GM12878 (cell line): ENCODE data around the gene DTNBP1. TPM values are rescaled to one million over a fixed set of nuclear protein-coding genes. Genes with fewer than 3 reads are reported as not detected.

Experiments used
- ATAC-seq: fragments of 200-7000 bp; cut with Tn5 transposase; 3 replicates; pipeline ENCODE4 v1.9.1; 2020; ENCODE audit warnings: mild to moderate bottlenecking, moderate library complexity
- BruUV-seq: library from RNA; stranded (reverse); fragments of 400-500 nt; replicated peaks from 2 replicates; lab custom pipeline; 2021; lab: Mats Ljungman, UMichigan
- CTCF ChIA-PET: fragments of 300-600 bp; sonication (Branson Sonifier 250); formaldehyde crosslinking; extraction: SDS; loops from one replicate; lab custom pipeline; 2021; ENCODE audit warnings: inconsistent platforms; lab: Yijun Ruan, JAX
- POLR2A ChIA-PET: fragments of 350-600 bp; formaldehyde crosslinking; extraction: SDS; loops from one replicate; lab custom pipeline; 2021; ENCODE audit warnings: inconsistent platforms; lab: Charles Lee
- RAD21 ChIA-PET: fragments of 300-600 bp; sonication (Branson Sonifier 250); formaldehyde crosslinking; loops from one replicate; lab custom pipeline; 2023; ENCODE audit warnings: antibody characterized with exemption; ENCODE audit not compliant: unreplicated experiment; lab: Charles Lee
- SMC1A ChIA-PET: fragments of 300-600 bp; sonication (Branson Sonifier 250); formaldehyde crosslinking; loops from one replicate; lab custom pipeline; 2023; ENCODE audit not compliant: unreplicated experiment, uncharacterized antibody; lab: Charles Lee
- DNase-seq: peaks from one replicate; pipeline ENCODE4 v3.0.0-alpha.2; 2011; ENCODE audit warnings: low read depth, low spot score
- FAIRE-seq: peaks from 3 replicates; lab custom pipeline; 2011; peaks lifted over from hg19 to GRCh38; lab: Jason Lieb, UNC
- H2AFZ ChIP-seq: 2 replicates; pipeline ENCODE4 v1.6.0; 2011; ENCODE audit warnings: low read depth, low read length, control low read depth; ENCODE audit not compliant: control insufficient read depth
- H3K27ac ChIP-seq: 2 replicates; pipeline ENCODE4 v1.5.1; 2011; ENCODE audit warnings: control low read depth; ENCODE audit not compliant: control insufficient read depth, insufficient read depth
- H3K27me3 ChIP-seq, 2 experiments: replicated peaks in 1 of 2; 2 replicates each; pipeline versions ENCODE4 v1.6.0 to v1.6.1; 2011; ENCODE audit warnings: low read length in 1 of 2; ENCODE audit not compliant: control insufficient read depth in 2 of 2, insufficient read depth in 2 of 2
- H3K36me3 ChIP-seq, 2 experiments: 2 replicates each; pipeline ENCODE4 v1.5.1; 2011; ENCODE audit warnings: low read length in 1 of 2; ENCODE audit not compliant: control insufficient read depth in 2 of 2, insufficient read depth in 2 of 2
- H3K4me1 ChIP-seq: 2 replicates; pipeline ENCODE4 v1.6.1; 2011; ENCODE audit warnings: mild to moderate bottlenecking, low read length, moderate library complexity, mixed read lengths; ENCODE audit not compliant: control insufficient read depth, insufficient read depth
- H3K4me2 ChIP-seq: 2 replicates; pipeline ENCODE4 v1.6.0; 2011; ENCODE audit warnings: control low read depth; ENCODE audit not compliant: control insufficient read depth, insufficient read depth
- H3K4me3 ChIP-seq: fragments of 200-600 bp; sonication (generic); 2 replicates; pipeline ENCODE4 v1.5.1; 2016
- H3K79me2 ChIP-seq: 2 replicates; pipeline ENCODE4 v1.6.0; 2011; ENCODE audit warnings: low read length; ENCODE audit not compliant: control insufficient read depth, insufficient read depth
- H3K9ac ChIP-seq: 2 replicates; pipeline ENCODE4 v1.8.0; 2011; ENCODE audit warnings: low read length, control low read depth, mixed read lengths; ENCODE audit not compliant: control insufficient read depth, insufficient read depth
- H3K9me3 ChIP-seq: replicated peaks from 3 replicates; pipeline ENCODE4 v1.5.1; 2011; ENCODE audit warnings: mild to moderate bottlenecking, low read length; ENCODE audit not compliant: control insufficient read depth, insufficient read depth
- H4K20me1 ChIP-seq: 2 replicates; pipeline ENCODE4 v1.6.0; 2011; ENCODE audit not compliant: control insufficient read depth, insufficient read depth
- ATF7 ChIP-seq: fragments of 450-650 bp; IDR thresholded peaks from 2 replicates; pipeline ENCODE4 v1.6.1; 2016; ENCODE audit warnings: low read depth, mild to moderate bottlenecking
- CTCF ChIP-seq, 3 experiments: IDR thresholded peaks in 2 of 3; conservative IDR thresholded peaks in 1 of 3; 2 replicates each; pipeline ENCODE4 v1.5.1; 2011; ENCODE audit warnings: low read depth in 3 of 3, low read length in 3 of 3, mild to moderate bottlenecking in 3 of 3, control low read depth in 2 of 3, moderate library complexity in 2 of 3, inconsistent platforms in 1 of 3, mixed read lengths in 1 of 3; ENCODE audit not compliant: control insufficient read depth in 2 of 3, insufficient read depth in 1 of 3; ENCODE audit errors: extremely low read depth in 1 of 3
- JUND ChIP-seq: IDR thresholded peaks from 2 replicates; pipeline ENCODE4 v1.6.1; 2012; ENCODE audit warnings: low read depth, mild to moderate bottlenecking, low read length, improper control_type of control experiment, moderate library complexity
- KDM1A ChIP-seq: fragments of 200-600 bp; sonication (generic); IDR thresholded peaks from 2 replicates; pipeline ENCODE4 v1.6.1; 2016; ENCODE audit warnings: borderline replicate concordance
- POLR2AphosphoS5 ChIP-seq: IDR thresholded peaks from 2 replicates; pipeline ENCODE4 v1.6.1; 2011; ENCODE audit warnings: mild to moderate bottlenecking, low read length, inconsistent platforms
- RELB ChIP-seq: fragments of 450-650 bp; IDR thresholded peaks from 2 replicates; pipeline ENCODE4 v1.6.1; 2017; ENCODE audit warnings: low read depth, mild to moderate bottlenecking, moderate library complexity
- SMC3 ChIP-seq: IDR thresholded peaks from 2 replicates; pipeline ENCODE4 v1.6.1; 2011; ENCODE audit warnings: low read length, improper control_type of control experiment, borderline replicate concordance
- ZBTB33 ChIP-seq: fragments of 450-650 bp; IDR thresholded peaks from 2 replicates; pipeline ENCODE4 v1.6.1; 2017; ENCODE audit warnings: mild to moderate bottlenecking
- WGBS: methylation state at CpG from one replicate; pipeline ENCODE4 v1.1.6; 2016; ENCODE audit warnings: low lambda C conversion rate; ENCODE audit not compliant: insufficient replicate concordance, insufficient coverage; ENCODE audit errors: missing lambda C conversion rate; 5-methylcytosine and 5-hydroxymethylcytosine counted together
- in situ Hi-C: fragments of 300-500 bp; cut with MboI; formaldehyde crosslinking; loops from 9 replicates; pipeline ENCODE4 v1.14.3; 2018; ENCODE audit warnings: mixed read lengths
- intact Hi-C: fragments of 100-400 bp; cut with micrococcal nuclease; formaldehyde crosslinking; loops from one replicate; pipeline ENCODE4 v1.14.2; 2022; ENCODE audit not compliant: unreplicated experiment
- polyA plus RNA-seq, 11 experiments: library from polyadenylated mRNA; depleted of rRNA in 4 of 11; unstranded in 6 of 11; stranded (reverse) in 5 of 11; fragments of >200 nt; fragmentation: Nextera tagmentation in 4 of 11; fragmentation: Illumina TruSeq in 1 of 11; extraction: Ambion mirVana in 4 of 11; extraction: Trizol in 1 of 11; gene quantifications; 1 replicate in 1 of 11; 2 replicates in 10 of 11; pipeline versions ENCODE4 v1.2.1 to v1.2.3, GENCODE V29; 2011 to 2016; ENCODE audit warnings: inconsistent platforms in 2 of 11, missing spikeins in 2 of 11, low read depth in 1 of 11
- total RNA-seq, 4 experiments: library from RNA; depleted of rRNA in 3 of 4; stranded (reverse); fragments of >200 nt in 3 of 4; fragmentation: Illumina TruSeq in 1 of 4; extraction: Trizol in 1 of 4; gene quantifications; 2 replicates each; pipeline versions ENCODE4 v1.2.1 to v1.2.3, GENCODE V29; 2013 to 2021

DTNBP1 gene
- total and polyA plus RNA-seq, 10 of the 15 experiments (the other 5 are each of a cell fraction or from before 2014, with no cell fraction given): 7.1 to 40.3 (median 20.1) TPM

- no TSS peak for BruUV-seq
- no peak overlapping the region for H3K4me2 ChIP-seq
- H4K20me1 ChIP-seq: no peaks in the 10 kb centered on the region
- DNase-seq: no peak
- SMC1A ChIA-PET: no interaction called here
- WGBS: 97% methylated on average over 15 of the region's 15 CpGs
- H2AFZ ChIP-seq: no peak overlapping the region
- H3K27ac ChIP-seq: no peak overlapping the region
- no peak for FAIRE-seq
- in situ Hi-C loops: no loop called here
- TF ChIP-seq SMC3 (no peak), ATF7 (no peak), ZBTB33 (no peak)
- H3K9ac ChIP-seq: no peak overlapping the region
- RAD21 ChIA-PET: no interaction called here
- H3K36me3 ChIP-seq: peaks cover 31 to 48% of the 10 kb centered on the region in 2 experiments
- no peaks in the 10 kb centered on the region for H3K79me2 ChIP-seq
- no peak for ATAC-seq
- POLR2A ChIA-PET: no interaction called here
- H3K4me1 ChIP-seq: no peaks in the 10 kb centered on the region
- no peaks in the 10 kb centered on the region for H3K27me3 ChIP-seq
- no peak overlapping the region for H3K4me3 ChIP-seq
- CTCF ChIA-PET: no interaction called here
- intact Hi-C loops: no loop called here
- H3K9me3 ChIP-seq: no peaks in the 10 kb centered on the region
Measured at GRCh38 chr6:15508931-15509330, 153.9 kb downstream of the DTNBP1 start.

GRCh38 chr6:15508441-15508871, 154.4 kb downstream of the DTNBP1 start:
- intact Hi-C loops: no loop called here
- Histone ChIP-seq H4K20me1 (no peaks in the 10 kb centered on the region), H3K4me3 (no peak overlapping the region), H3K27ac (no peak overlapping the region), H3K4me2 (no peak overlapping the region), H3K79me2 (no peaks in the 10 kb centered on the region), H3K36me3 (peaks cover 27 to 46% of the 10 kb centered on the region in 2 experiments)
- CTCF ChIA-PET: no interaction called here
- WGBS: 90% methylated on average over 6 of the region's 6 CpGs
- BruUV-seq: no TSS peak
- RAD21 ChIA-PET: no interaction called here
- TF ChIP-seq POLR2AphosphoS5 (0 out of 2 replicates have a peak, but pooled peaks have one; percentile 24), KDM1A (no peak), RELB (no peak), JUND (no peak), CTCF (IDR thresholded peaks at IDR 0.05 in 2 of 3, conservative IDR thresholded peaks at IDR 0.05 in 1 of 3; ENCODE audit: control insufficient read depth in 2 of 3, extremely low read depth in 1 of 3, insufficient read depth in 1 of 3, low read depth in 3 of 3, low read length in 3 of 3) (no peak)
- TF ChIP-seq, all 136 proteins: peak for 1
- SMC1A ChIA-PET: no interaction called here
- no peak for FAIRE-seq
- Histone ChIP-seq H3K27me3 (no peaks in the 10 kb centered on the region), H3K9me3 (no peaks in the 10 kb centered on the region), H3K4me1 (no peaks in the 10 kb centered on the region), H2AFZ (no peak overlapping the region), H3K9ac (no peak overlapping the region)
- POLR2A ChIA-PET: no interaction called here
- DNase-seq: no peak
- no peak for ATAC-seq
- in situ Hi-C loops: no loop called here
